Testis (tissue), 5 donors: ENCODE data around the gene VLDLR. TPM values are rescaled to one million over a fixed set of nuclear protein-coding genes. Genes with fewer than 3 reads are reported as not detected.

ENCODE experiments used
- DNase-seq: peaks from one replicate; pipeline ENCODE4 v3.0.0-alpha.2; 2019
- H3K27ac ChIP-seq, 2 donors: fragments of 200-600 bp; sonication (generic); one replicate each; pipeline ENCODE4 v1.5.1; 2019
- H3K27me3 ChIP-seq: fragments of 200-600 bp; sonication (generic); one replicate; pipeline ENCODE4 v1.5.1; 2019
- H3K36me3 ChIP-seq: fragments of 200-600 bp; sonication (generic); one replicate; pipeline ENCODE4 v1.5.1; 2017; ENCODE audit warnings: low read depth; ENCODE audit errors: missing control alignments
- H3K4me1 ChIP-seq: fragments of 200-600 bp; sonication (generic); one replicate; pipeline ENCODE4 v1.5.1; 2019
- H3K4me3 ChIP-seq, 2 donors: fragments of 200-600 bp; sonication (generic); one replicate each; pipeline ENCODE4 v1.5.1; 2017 to 2019
- H3K9me3 ChIP-seq: fragments of 200-600 bp; sonication (generic); one replicate; pipeline ENCODE4 v1.5.1; 2017
- CTCF ChIP-seq, 3 experiments: fragments of 450-650 bp in 2 of 3; fragments of 200-600 bp in 1 of 3; sonication (generic) in 1 of 3; IDR thresholded peaks; one replicate each; pipeline ENCODE4 v1.5.1; 2016 to 2019; ENCODE audit warnings: antibody characterized with exemption in 3 of 3, mild to moderate bottlenecking in 2 of 3, moderate library complexity in 1 of 3
- POLR2A ChIP-seq: fragments of 450-650 bp; IDR thresholded peaks from one replicate; pipeline ENCODE4 v1.6.1; 2017; ENCODE audit warnings: antibody characterized with exemption, mild to moderate bottlenecking, moderate library complexity
- WGBS, 2 donors: methylation state at CpG; one replicate each; pipeline ENCODE4 v1.1.5; 2018; 5-methylcytosine and 5-hydroxymethylcytosine counted together
- intact Hi-C: fragments of 100-400 bp; cut with DNase I; formaldehyde crosslinking; loops from one replicate; pipeline ENCODE4 v1.15.1; 2023; ENCODE audit warnings: low total_unique reads
- long read RNA-seq, 2 donors: transcript quantifications; one replicate each; lab custom pipeline, GENCODE V29; 2026
- polyA plus RNA-seq: library from polyadenylated mRNA; stranded (reverse); fragments of 350-450 nt; fragmentation: Illumina TruSeq; extraction: RNeasy Lipid Tissue Mini Kit (QIAGEN cat#74804); gene quantifications from one replicate; pipeline ENCODE4 v1.2.3, GENCODE V29; 2014; ENCODE audit warnings: low read depth, low replicate concordance; ENCODE audit not compliant: insufficient read depth
- total RNA-seq, 2 donors: library from RNA; depleted of rRNA; stranded (reverse); fragments of >200 nt; gene quantifications; one replicate each; pipeline ENCODE4 v1.2.3, GENCODE V29; 2016

VLDLR gene
- 10 to 100 TPM; 15.6 to 17.4 TPM for total RNA-seq
- polyA plus RNA-seq: 30.0 TPM
- long read RNA-seq, donor 1, full-length matches to known transcripts: 4 of 4 reads
- long read RNA-seq, donor 1, partial matches to known transcripts: 0 of 4 reads
- long read RNA-seq, donor 1, other reads (novel, unspliced or antisense): 0 of 4 reads
- long read RNA-seq, donor 2, full-length matches to known transcripts: 3 of 3 reads
- long read RNA-seq, donor 2, partial matches to known transcripts: 0 of 3 reads
- long read RNA-seq, donor 2, other reads (novel, unspliced or antisense): 0 of 3 reads

GRCh38 chr9:2621722-2622460 is at the start of gene VLDLR:
VLDLR (plus strand) TSS chr9:2621787; CDS start chr9:2622190, 403 bp downstream.
- Histone ChIP-seq H3K27ac (peak within 1 kb of the TSS; percentile 74 to 76), H3K9me3 (no peaks in the 10 kb centered on the region), H3K4me1 (peaks cover 7% of the 10 kb centered on the region), H3K36me3 (no peaks in the 10 kb centered on the region), H3K4me3 (peak within 1 kb of the TSS; percentile 69 to 70), H3K27me3 (no peaks in the 10 kb centered on the region)
- TF ChIP-seq CTCF (IDR thresholded peaks at IDR 0.05) (no peak), POLR2A (no peak)
- peak; percentile 67 for DNase-seq
- WGBS, 2 donors: 1% methylated on average over 23 to 49 of the region's 72 CpGs
- intact Hi-C loops: no loop called here

GRCh38 chr9:2574203-2574602 is 47.4 kb upstream of the VLDLR start:
- Histone ChIP-seq H3K36me3 (no peaks in the 10 kb centered on the region), H3K27ac (no peak overlapping the region), H3K9me3 (no peaks in the 10 kb centered on the region), H3K4me1 (peaks cover 10% of the 10 kb centered on the region), H3K4me3 (no peak overlapping the region), H3K27me3 (no peaks in the 10 kb centered on the region)
- WGBS, 2 donors: 64 to 80% methylated on average over 3 of the region's 3 CpGs
- DNase-seq: no peak
- intact Hi-C loops: no loop called here
- TF ChIP-seq POLR2A (no peak), CTCF (IDR thresholded peaks at IDR 0.05) (no peak)

GRCh38 chr9:2576631-2577030 is 45.0 kb upstream of the VLDLR start:
- no peaks in the 10 kb centered on the region for H3K27me3 ChIP-seq
- no peak overlapping the region for H3K4me3 ChIP-seq
- H3K27ac ChIP-seq: no peak overlapping the region
- H3K36me3 ChIP-seq: no peaks in the 10 kb centered on the region
- H3K4me1 ChIP-seq: no peaks in the 10 kb centered on the region
- intact Hi-C loops: no loop called here
- WGBS, 2 donors: 86% methylated on average over 2 of the region's 2 CpGs
- TF ChIP-seq CTCF (IDR thresholded peaks at IDR 0.05) (no peak), POLR2A (no peak)
- DNase-seq: no peak
- no peaks in the 10 kb centered on the region for H3K9me3 ChIP-seq

DNA sequence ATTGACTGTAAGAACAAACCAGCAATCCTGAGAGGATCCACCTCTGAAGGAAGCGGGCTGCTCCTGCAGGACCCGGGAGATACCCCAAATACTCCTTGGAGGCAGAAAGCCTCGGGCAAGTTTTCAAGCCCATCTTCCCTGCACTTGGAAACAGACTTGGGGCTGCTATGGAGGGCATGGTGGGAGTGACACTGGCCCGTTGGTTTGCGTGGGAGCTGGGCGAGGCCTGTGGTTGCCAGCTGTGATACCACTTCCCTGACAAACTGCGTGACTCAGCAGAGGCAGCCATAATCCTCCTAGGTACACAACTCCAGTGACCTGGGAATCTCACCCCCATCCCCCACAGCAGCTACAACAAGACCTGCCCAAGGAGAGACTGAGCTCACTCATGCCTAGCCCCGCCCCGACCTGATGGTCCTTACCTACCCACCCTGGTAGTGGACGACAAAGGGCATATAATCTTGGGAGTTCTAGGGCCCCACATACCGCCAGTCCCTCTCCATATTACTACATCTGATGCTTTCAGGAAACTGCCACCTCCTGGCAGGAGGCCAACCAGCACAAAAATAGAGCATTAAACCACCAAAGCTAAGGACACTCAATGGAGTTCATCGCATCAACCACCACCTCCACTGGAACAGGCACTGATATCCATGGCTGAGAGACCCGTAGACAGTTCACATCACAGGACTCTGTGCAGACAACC is 38.1 kb upstream of the VLDLR start:
- H3K9me3 ChIP-seq: no peaks in the 10 kb centered on the region
- 93 to 96% methylated on average over 13 of the region's 13 CpGs for WGBS, 2 donors
- no peaks in the 10 kb centered on the region for H3K36me3 ChIP-seq
- no peaks in the 10 kb centered on the region for H3K4me1 ChIP-seq
- no peak for DNase-seq
- H3K27me3 ChIP-seq: no peaks in the 10 kb centered on the region
- intact Hi-C loops: no loop called here
- TF ChIP-seq POLR2A (no peak), CTCF (IDR thresholded peaks at IDR 0.05) (no peak)
- no peak overlapping the region for H3K4me3 ChIP-seq
- H3K27ac ChIP-seq: no peak overlapping the region
